Mucosa of rectum (tissue), 2 donors: ENCODE measurements around the gene CNRIP1.

Experiments
- H3K27ac ChIP-seq, 2 donors: one replicate each; pipeline ENCODE4 v1.7.0; 2013; ENCODE audit warnings: inconsistent platforms in 2 of 2, low read depth in 2 of 2, low read length in 2 of 2
- H3K27me3 ChIP-seq, 2 donors: one replicate each; pipeline ENCODE4 v1.7.0; 2013; ENCODE audit warnings: low read length in 2 of 2; ENCODE audit not compliant: control insufficient read depth in 2 of 2, insufficient read depth in 2 of 2
- H3K36me3 ChIP-seq, 2 donors: one replicate each; pipeline ENCODE4 v1.7.0; 2013; ENCODE audit warnings: low read length in 2 of 2; ENCODE audit not compliant: control insufficient read depth in 2 of 2, insufficient read depth in 2 of 2
- H3K4me1 ChIP-seq, 2 donors: one replicate each; pipeline ENCODE4 v1.7.0; 2013; ENCODE audit warnings: low read length in 2 of 2, mild to moderate bottlenecking in 1 of 2; ENCODE audit not compliant: control insufficient read depth in 2 of 2, insufficient read depth in 2 of 2
- H3K4me3 ChIP-seq, 2 donors: one replicate each; pipeline ENCODE4 v1.7.0; 2013; ENCODE audit warnings: low read length in 2 of 2
- H3K9ac ChIP-seq, 2 donors: one replicate each; pipeline ENCODE4 v1.7.0; 2013; ENCODE audit warnings: low read length in 2 of 2, low read depth in 1 of 2, mild to moderate bottlenecking in 1 of 2
- H3K9me3 ChIP-seq, 2 donors: one replicate each; pipeline ENCODE4 v1.7.0; 2013; ENCODE audit warnings: low read length in 2 of 2; ENCODE audit not compliant: control insufficient read depth in 2 of 2
- donor health status: healthy.
- donor health status: Normal muscosa, but diverticular disease.

The CNRIP1 gene

DNA sequence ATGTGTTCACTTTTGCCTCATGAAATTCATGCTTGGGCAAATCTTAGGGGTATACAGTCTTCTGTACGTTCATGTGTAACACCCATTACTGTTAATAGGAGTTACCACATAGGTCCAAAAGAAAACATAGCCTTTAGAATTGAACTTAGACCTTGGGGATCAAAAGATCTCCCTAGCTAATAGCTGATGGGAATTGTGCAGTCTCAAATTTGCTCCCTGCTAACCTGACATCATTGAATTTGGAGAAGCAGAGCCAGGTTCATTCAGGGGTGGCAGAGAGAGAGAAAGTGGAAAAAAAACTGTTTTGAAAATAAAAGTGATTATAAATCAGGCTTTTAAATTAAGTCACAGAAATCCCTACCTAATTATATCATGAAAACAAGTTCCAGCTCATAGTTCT lies 39.4 kb downstream of the CNRIP1 start:
- Histone ChIP-seq H3K36me3 (no peaks in the 10 kb centered on the region), H3K9me3 (no peaks in the 10 kb centered on the region), H3K4me1 (no peaks in the 10 kb centered on the region), H3K9ac (no peak overlapping the region), H3K27ac (no peak overlapping the region), H3K27me3 (no peaks in the 10 kb centered on the region), H3K4me3 (no peak overlapping the region)

DNA sequence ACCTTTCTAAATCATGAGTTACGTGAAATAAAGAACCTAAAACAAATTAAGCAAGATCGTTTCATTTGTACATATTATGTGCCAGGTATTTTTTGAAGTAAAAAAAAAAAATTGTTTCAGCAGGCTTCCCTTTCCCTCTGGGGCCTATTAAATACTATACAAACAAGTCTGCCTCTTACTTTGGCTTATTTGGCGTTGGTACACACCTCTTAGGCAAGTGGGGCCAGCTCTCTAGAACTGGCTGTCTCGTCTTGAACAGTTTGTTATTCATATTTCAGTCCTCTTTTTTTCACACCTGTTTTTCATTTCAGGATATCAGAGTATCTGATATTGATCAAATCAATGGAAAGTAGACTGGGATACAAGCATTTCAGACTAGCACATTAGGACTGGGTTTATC lies 40.1 kb downstream of the CNRIP1 start:
- Histone ChIP-seq H3K27me3 (no peaks in the 10 kb centered on the region), H3K9me3 (no peaks in the 10 kb centered on the region), H3K4me1 (no peaks in the 10 kb centered on the region), H3K36me3 (no peaks in the 10 kb centered on the region), H3K27ac (no peak overlapping the region), H3K9ac (no peak overlapping the region), H3K4me3 (no peak overlapping the region)

DNA sequence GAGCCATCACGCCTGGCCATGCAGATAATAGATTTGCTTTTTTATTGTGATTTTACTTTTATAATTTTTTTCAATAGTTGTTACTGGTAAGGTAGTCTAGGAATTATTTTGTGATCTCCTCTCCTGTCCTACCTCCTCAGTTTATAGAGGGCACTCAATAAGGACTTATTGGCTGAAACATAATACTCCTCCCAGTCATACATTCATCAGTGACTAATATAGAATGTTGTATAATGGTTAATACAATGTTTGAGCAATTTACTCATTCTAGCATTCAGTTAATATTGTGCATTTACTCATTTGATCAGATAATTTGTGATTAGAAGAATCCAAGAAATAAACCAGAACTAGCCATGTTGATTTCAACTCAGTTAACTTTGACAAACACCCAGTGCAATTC lies 41.6 kb downstream of the CNRIP1 start:
- H3K4me1 ChIP-seq = no peaks in the 10 kb centered on the region
- no peaks in the 10 kb centered on the region for H3K9me3 ChIP-seq
- H3K36me3 ChIP-seq = no peaks in the 10 kb centered on the region
- no peak overlapping the region for H3K4me3 ChIP-seq
- H3K27me3 ChIP-seq = no peaks in the 10 kb centered on the region
- H3K27ac ChIP-seq = no peak overlapping the region
- H3K9ac ChIP-seq = no peak overlapping the region

DNA sequence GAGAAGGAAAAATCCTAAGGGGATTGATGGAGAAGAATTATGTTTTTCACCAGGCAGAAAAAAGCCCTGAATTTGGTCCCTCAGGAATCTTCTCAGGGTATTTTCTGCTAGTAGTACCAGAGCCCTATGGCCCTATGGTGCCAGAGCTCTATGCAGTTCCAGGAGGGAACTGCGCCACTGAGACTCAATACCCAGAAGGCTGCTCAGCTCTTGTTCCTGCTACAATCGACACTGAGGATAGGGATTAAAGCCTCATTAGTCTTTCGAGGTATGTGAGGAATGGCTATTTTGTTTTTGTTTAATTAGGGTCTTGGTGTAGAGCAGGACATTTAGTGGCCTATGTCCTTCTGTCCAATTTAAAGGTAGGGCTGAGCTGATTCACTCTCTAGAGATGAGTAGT lies 45.7 kb downstream of the CNRIP1 start:
- no peaks in the 10 kb centered on the region for H3K27me3 ChIP-seq
- H3K36me3 ChIP-seq = no peaks in the 10 kb centered on the region
- no peak overlapping the region for H3K9ac ChIP-seq
- no peak overlapping the region for H3K4me3 ChIP-seq
- no peak overlapping the region for H3K27ac ChIP-seq
- no peaks in the 10 kb centered on the region for H3K9me3 ChIP-seq
- H3K4me1 ChIP-seq = no peaks in the 10 kb centered on the region

DNA sequence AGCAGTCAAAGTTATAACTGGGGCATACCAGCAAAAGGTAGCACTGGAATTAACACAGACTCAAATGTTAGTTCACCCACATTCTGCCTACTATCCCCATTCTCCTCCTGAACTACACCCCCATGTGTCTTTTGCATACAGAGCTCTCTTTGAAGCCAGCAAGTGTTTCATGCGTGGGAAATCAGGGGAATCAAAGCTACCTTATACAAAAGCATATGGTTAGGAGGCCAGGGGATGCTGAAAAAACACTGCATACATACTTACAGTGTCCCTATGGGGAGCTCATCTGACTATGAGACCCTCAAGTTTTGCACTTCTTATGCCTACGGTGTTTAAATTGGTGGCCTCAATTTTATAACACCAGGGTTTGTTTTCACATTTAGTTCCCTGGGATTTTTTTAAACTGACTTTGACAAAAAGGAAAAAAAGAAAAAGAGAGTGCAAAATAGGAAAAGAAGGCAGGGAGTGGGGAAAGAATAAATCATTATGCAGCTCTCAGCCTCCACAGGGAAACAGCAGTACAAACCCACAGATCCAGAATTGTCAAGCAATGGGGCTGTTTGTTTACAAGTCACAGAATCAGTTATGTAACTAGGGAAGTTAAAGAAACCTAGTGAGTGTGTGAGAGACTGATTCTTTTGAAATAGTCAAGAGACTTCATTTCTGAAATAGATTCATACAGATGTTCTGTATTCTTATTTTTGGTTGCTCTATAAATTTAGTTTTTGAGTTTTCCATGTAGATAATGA lies 47.3 kb downstream of the CNRIP1 start:
- H3K9ac ChIP-seq = no peak overlapping the region
- H3K4me3 ChIP-seq = no peak overlapping the region
- no peaks in the 10 kb centered on the region for H3K4me1 ChIP-seq
- no peaks in the 10 kb centered on the region for H3K27me3 ChIP-seq
- no peaks in the 10 kb centered on the region for H3K9me3 ChIP-seq
- H3K27ac ChIP-seq = no peak overlapping the region
- H3K36me3 ChIP-seq = no peaks in the 10 kb centered on the region

DNA sequence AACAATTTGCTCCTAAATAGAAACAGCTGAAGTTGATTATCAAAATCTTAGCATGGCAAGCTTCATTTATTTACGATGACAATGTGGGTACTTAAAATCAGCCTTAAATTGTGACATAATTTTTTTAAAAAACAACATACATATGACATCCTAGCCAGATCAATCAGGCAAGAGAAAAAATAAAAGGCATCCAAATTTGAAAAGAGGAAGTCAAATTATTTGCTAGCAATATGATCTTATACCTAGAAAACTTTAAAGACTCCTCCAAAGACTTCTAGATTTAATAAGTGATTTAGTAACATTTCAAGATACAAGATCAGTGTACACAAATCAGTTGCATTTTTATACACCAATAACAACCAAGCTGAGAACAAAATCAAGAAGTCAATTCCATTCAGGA lies 53.1 kb downstream of the CNRIP1 start:
- Histone ChIP-seq H3K9ac (no peak overlapping the region), H3K27me3 (no peaks in the 10 kb centered on the region), H3K9me3 (no peaks in the 10 kb centered on the region), H3K27ac (no peak overlapping the region), H3K4me1 (no peaks in the 10 kb centered on the region), H3K36me3 (no peaks in the 10 kb centered on the region), H3K4me3 (no peak overlapping the region)

DNA sequence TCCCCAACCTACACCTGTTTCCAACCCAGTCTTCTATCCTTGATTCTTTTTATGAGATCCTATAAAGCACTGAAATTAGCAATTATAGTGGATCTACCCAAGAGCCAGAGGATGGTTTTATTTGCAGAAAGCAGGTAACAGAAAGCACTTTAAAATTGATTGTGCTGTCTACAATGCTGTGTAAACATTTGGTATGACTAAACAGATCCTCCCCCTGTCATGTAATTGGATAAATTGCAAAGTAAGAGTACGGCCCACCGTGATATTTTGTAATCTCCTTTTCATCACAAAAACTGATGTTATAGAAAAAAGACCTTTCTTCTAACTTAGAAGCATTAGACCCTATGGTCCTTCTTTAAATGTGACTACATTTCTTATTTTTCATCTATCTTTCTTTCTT lies 56.1 kb downstream of the CNRIP1 start:
- H3K4me1 ChIP-seq = no peaks in the 10 kb centered on the region
- H3K27ac ChIP-seq = no peak overlapping the region
- no peak overlapping the region for H3K9ac ChIP-seq
- H3K27me3 ChIP-seq = no peaks in the 10 kb centered on the region
- no peak overlapping the region for H3K4me3 ChIP-seq
- H3K36me3 ChIP-seq = no peaks in the 10 kb centered on the region
- H3K9me3 ChIP-seq = no peaks in the 10 kb centered on the region

DNA sequence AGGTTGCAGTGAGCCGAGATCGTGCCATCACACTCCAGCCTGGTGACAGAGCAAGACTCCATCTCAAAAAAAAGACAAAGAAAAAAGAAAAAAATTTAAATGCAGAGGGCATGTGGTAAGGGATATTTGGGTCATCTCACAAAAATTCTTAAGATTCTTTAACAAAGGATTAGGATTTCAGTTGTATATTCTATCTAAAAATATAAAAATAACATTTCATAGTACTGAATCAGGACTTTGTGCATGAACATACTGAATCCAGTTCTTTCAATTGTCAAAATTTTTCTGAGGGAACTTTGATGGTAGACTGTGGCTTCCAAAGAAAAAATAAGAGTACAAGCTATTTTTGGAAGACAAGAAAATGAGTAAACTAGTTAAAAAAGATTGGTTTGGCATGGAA lies 60.9 kb downstream of the CNRIP1 start:
- Histone ChIP-seq H3K27ac (no peak overlapping the region), H3K4me1 (no peaks in the 10 kb centered on the region), H3K4me3 (no peak overlapping the region), H3K27me3 (no peaks in the 10 kb centered on the region), H3K36me3 (no peaks in the 10 kb centered on the region), H3K9ac (no peak overlapping the region), H3K9me3 (no peaks in the 10 kb centered on the region)

DNA sequence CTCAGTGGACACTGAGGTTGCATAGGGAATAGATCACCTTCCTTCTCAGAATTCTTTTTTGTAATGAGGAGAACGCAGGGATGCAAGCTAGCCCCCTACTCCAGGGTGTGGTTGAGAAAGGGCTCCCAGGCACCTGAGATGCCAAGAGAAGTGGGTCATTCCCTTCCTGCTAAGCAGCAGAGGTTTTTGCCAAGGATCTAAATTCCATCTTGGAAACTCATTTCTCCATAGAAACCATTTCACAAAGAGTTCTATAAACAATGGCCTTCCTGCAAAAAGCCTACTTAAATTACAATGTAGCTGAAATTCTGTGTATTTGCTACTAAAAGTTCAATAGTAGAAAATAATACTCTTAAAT lies 63.7 kb downstream of the CNRIP1 start:
- no peaks in the 10 kb centered on the region for H3K4me1 ChIP-seq
- no peak overlapping the region for H3K27ac ChIP-seq
- no peaks in the 10 kb centered on the region for H3K36me3 ChIP-seq
- H3K9me3 ChIP-seq = no peaks in the 10 kb centered on the region
- no peaks in the 10 kb centered on the region for H3K27me3 ChIP-seq
- H3K4me3 ChIP-seq = no peak overlapping the region
- H3K9ac ChIP-seq = no peak overlapping the region

DNA sequence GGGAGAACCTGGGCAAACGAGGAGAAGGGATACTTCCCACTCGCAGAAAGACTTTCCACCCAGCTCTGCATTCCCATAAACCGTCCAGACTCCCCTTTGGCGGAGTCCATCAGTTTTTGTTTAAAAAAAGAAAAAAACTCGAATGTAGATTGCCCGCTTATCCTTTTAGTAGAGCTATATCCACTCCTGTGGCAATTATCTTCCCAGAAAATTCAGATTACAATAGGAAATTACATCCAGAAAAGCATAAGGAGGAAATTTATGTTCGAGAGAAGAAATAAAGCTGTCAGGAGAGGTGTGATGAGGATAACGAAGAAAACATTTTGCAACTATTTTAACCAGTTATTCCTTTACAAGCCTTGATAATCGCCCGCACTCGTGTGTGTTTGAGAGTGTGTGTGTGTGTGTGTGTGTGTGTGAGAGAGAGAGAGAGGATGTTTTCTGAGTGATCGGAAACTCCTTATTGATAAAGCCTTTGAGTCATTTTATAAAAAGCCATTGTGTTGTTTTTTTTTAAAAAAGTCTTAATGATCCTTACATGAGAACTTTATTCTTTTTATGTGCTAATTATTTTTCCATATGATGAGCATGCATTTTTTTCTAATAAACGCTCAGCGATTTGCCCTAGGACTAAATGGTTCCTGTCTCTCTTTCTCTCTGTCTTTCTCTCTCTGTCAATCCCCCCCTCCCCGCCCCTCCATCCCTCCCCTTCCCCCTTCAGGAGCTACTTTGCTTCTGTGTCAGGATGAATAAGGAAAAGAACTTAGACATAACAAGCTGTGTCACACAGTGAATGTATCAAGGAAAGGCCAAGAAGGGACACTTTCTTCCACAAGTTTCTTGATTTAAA lies 66.3 kb downstream of the CNRIP1 start:
- Histone ChIP-seq H3K4me3 (peak overlapping the region; percentile 84 to 95), H3K9me3 (no peaks in the 10 kb centered on the region), H3K27me3 (no peaks in the 10 kb centered on the region), H3K4me1 (peaks cover 21 to 22% of the 10 kb centered on the region in 2 donors), H3K36me3 (no peaks in the 10 kb centered on the region), H3K9ac (peak overlapping the region; percentile 94 to 96), H3K27ac (peak overlapping the region; percentile 99)
